K562 treated with DMSO at 1 percent for 48 hours (cell line): Measurements from ENCODE around the gene MAGED4B. TPM values are rescaled to one million over a fixed set of nuclear protein-coding genes. Genes with fewer than 3 reads are reported as not detected.

ENCODE experiments used
- total RNA-seq: library from RNA; unstranded; fragments of 300-600 nt; gene quantifications from 2 replicates; pipeline ENCODE4 v1.2.3, GENCODE V29; 2022; ENCODE audit warnings: low replicate concordance; ENCODE audit errors: extremely low read depth

Gene MAGED4B, protein sequence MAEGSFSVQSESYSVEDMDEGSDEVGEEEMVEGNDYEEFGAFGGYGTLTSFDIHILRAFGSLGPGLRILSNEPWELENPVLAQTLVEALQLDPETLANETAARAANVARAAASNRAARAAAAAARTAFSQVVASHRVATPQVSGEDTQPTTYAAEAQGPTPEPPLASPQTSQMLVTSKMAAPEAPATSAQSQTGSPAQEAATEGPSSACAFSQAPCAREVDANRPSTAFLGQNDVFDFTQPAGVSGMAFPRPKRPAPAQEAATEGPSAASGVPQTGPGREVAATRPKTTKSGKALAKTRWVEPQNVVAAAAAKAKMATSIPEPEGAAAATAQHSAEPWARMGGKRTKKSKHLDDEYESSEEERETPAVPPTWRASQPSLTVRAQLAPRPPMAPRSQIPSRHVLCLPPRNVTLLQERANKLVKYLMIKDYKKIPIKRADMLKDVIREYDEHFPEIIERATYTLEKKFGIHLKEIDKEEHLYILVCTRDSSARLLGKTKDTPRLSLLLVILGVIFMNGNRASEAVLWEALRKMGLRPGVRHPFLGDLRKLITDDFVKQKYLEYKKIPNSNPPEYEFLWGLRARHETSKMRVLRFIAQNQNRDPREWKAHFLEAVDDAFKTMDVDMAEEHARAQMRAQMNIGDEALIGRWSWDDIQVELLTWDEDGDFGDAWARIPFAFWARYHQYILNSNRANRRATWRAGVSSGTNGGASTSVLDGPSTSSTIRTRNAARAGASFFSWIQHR
- total RNA-seq = not detected in 2 replicates

DNA sequence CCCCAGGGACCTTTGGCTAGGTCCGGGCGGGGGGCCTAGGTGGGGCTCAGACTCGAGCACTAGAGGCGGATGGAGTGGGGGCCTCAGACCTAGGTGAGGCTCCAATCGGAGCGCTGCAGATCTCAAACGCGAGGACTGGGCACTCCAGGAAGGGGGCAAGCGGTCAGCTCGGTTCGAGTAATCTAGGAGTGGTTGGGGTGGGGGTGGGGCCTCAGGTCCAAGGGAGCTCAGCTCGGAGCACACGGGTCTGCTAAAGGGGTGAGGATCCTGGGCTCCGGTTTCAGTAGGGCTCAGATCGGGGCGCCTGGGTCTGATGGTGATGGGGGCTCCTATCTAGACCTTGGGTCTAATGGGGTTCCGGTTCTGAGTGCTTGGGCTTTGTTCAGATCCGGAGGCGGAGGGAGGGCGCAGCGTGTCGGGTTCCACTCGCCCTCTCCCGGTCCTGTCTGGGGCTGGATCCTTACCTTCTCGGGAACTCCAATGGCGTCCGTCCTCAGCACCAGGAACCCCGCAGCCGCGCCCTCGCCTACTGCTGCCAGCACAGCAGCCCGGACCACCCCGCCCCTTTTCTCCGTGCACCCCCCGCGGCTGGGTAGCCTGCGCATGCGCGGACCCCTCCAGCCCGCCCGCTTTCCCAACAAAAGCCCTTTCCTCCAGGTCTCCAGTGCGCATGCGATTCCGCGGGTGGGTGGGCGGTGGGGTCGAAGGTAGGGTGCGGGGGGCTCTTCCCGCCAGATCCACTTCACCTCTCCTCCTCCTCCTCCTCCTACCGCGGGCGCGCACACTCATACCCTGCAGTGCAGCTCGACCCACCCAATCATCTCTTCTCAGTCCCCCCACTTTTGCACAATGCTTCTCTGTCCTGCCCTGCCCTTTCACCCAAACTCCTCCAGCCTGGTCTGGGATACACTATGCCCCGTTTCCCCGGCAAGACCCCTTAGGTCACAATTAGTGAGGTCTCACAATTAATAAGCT is at the start of gene MAGED4B:
MAGED4B (minus strand) TSS at position 518 of the 975 bp plus-strand sequence. CDS start 1,011 bp downstream, outside the sequence.

Other genes with a start within 250 kb of the MAGED4B start
- not detected in 2 replicates for gene MAGED1, start 175.6 kb downstream of the MAGED4B start, total RNA-seq
- not detected in 2 replicates for gene MAGED4, start 115.7 kb upstream of the MAGED4B start, total RNA-seq